OCI-LY3 (cell line): Measurements from ENCODE around the gene LITAFD.

Source experiments
- H2AFZ ChIP-seq: fragments of 200-600, 300-600 bp; shearing (Covaris generic); 2 replicates; pipeline ENCODE4 v1.6.0; 2014; ENCODE audit warnings: antibody characterized with exemption, low read depth, low read length
- H3K27ac ChIP-seq: fragments of 200-600, 300-600 bp; sonication (generic); 2 replicates; pipeline ENCODE4 v1.5.1; 2014; ENCODE audit warnings: mild to moderate bottlenecking, low read length, moderate library complexity, mixed read lengths
- H3K27me3 ChIP-seq: fragments of 200-600, 300-600 bp; sonication (generic); 2 replicates; pipeline ENCODE4 v1.6.1; 2014; ENCODE audit warnings: low read depth, low read length, mixed read lengths
- H3K36me3 ChIP-seq: fragments of 200-600, 300-600 bp; sonication (generic); replicated peaks from 2 replicates; pipeline ENCODE3; 2014; ENCODE audit warnings: low read depth, low read length, mixed read lengths
- H3K4me1 ChIP-seq: fragments of 300-600, 200-600 bp; sonication (generic); 2 replicates; pipeline ENCODE4 v1.6.1; 2014; ENCODE audit warnings: low read length, mixed read lengths
- H3K4me2 ChIP-seq: fragments of 200-600, 300-600 bp; sonication (generic); 2 replicates; pipeline ENCODE4 v1.6.1; 2014; ENCODE audit warnings: low read length, mixed read lengths
- H3K4me3 ChIP-seq: fragments of 300-600, 200-600 bp; sonication (generic); 2 replicates; pipeline ENCODE4 v1.5.1; 2014; ENCODE audit warnings: antibody characterized with exemption, mild to moderate bottlenecking, low read length, moderate library complexity
- H3K79me2 ChIP-seq: fragments of 300-600, 200-600 bp; shearing (Covaris generic); 2 replicates; pipeline ENCODE4 v1.6.1; 2014; ENCODE audit warnings: mild to moderate bottlenecking, low read length, mixed read lengths
- H3K9ac ChIP-seq: fragments of 300-600, 200-600 bp; shearing (Covaris generic); 2 replicates; pipeline ENCODE4 v1.6.0; 2014; ENCODE audit warnings: mild to moderate bottlenecking, low read length, moderate library complexity
- H3K9me3 ChIP-seq: fragments of 200-600, 300-600 bp; shearing (Covaris generic); 2 replicates; pipeline ENCODE4 v1.6.1; 2014; ENCODE audit warnings: low read length, mixed read lengths; ENCODE audit not compliant: insufficient read depth
- H4K20me1 ChIP-seq: fragments of 200-600, 300-600 bp; sonication (generic); 2 replicates; pipeline ENCODE4 v1.6.1; 2016; ENCODE audit warnings: low read length, mixed read lengths; ENCODE audit not compliant: insufficient read depth
- EZH2phosphoT487 ChIP-seq: fragments of 200-600 bp; shearing (Covaris generic); IDR thresholded peaks from 2 replicates; pipeline ENCODE4 v1.6.1; 2018; ENCODE audit warnings: antibody characterized with exemption, mixed run types, low read depth
- TF ChIP-seq, protein P1 (sequence below): fragments of 200-600, 300-600 bp; sonication (generic); IDR thresholded peaks from 2 replicates; pipeline ENCODE4 v1.5.1; 2014; ENCODE audit warnings: antibody characterized with exemption, low read length, low read depth

LITAFD gene

DNA sequence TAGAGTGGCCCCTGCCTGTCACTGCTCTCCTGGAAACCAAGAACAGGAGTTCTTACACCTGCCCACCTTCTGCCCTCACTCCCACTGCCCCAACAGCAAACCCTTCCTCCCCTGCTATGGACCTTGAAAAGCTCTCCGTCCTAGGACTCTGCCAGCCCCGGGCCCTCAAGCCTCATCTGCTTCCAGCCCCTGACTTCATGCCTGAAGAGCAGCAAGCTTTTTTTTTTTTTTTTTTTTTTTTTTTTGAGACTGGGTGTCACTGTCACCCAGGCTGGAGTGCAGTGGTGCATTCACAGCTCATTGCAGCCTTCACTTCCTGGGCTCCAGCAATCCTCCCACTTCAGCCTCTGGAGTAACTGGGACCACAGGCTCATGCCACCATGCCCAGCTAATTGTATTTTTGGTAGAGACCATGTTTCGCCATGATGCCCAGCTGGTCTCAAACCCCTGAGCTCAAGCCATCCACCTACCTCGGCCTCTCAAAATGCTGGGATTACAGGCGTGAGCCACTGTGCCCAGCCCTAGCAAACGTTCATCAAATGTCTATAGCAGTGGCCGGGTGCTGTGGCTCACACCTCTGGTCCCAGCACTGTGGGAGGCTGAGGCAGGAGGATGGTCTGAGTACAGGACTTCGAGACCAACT, 30.3 kb upstream of the LITAFD start:
- Histone ChIP-seq H3K9ac (no peak overlapping the region), H3K79me2 (no peaks in the 10 kb centered on the region), H3K27ac (no peak overlapping the region)

DNA sequence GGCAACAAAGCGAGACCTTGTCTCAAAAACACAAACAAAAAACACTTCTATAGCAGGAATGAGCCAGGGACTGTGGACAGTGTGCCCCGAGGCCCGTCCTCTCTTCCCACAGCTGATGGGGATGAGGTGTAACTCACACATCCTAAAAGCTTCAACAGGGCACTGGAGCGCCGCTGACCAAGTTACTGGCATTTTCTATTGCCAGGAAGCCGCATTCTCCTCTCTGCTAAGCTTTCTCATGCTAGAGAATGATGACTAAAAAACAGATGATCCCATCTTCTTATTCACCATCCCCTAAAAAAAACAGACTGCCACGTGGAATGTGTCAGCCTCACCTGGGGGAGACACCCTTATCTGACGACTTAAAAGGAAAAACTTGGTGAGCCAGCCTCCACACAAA, 29.6 kb upstream of the LITAFD start:
- Histone ChIP-seq H3K36me3 (peaks cover 68% of the 10 kb centered on the region), H3K79me2 (no peaks in the 10 kb centered on the region), H3K9me3 (no peaks in the 10 kb centered on the region), H3K4me1 (no peaks in the 10 kb centered on the region), H4K20me1 (peaks cover 4% of the 10 kb centered on the region; the same call in 1 of the 2 replicates), H3K4me2 (no peak overlapping the region), H3K27ac (no peak overlapping the region), H3K4me3 (no peak overlapping the region), H3K27me3 (no peaks in the 10 kb centered on the region), H2AFZ (no peak overlapping the region), H3K9ac (no peak overlapping the region)
- TF ChIP-seq EZH2phosphoT487 = no peak
- TF ChIP-seq, protein P1, sequence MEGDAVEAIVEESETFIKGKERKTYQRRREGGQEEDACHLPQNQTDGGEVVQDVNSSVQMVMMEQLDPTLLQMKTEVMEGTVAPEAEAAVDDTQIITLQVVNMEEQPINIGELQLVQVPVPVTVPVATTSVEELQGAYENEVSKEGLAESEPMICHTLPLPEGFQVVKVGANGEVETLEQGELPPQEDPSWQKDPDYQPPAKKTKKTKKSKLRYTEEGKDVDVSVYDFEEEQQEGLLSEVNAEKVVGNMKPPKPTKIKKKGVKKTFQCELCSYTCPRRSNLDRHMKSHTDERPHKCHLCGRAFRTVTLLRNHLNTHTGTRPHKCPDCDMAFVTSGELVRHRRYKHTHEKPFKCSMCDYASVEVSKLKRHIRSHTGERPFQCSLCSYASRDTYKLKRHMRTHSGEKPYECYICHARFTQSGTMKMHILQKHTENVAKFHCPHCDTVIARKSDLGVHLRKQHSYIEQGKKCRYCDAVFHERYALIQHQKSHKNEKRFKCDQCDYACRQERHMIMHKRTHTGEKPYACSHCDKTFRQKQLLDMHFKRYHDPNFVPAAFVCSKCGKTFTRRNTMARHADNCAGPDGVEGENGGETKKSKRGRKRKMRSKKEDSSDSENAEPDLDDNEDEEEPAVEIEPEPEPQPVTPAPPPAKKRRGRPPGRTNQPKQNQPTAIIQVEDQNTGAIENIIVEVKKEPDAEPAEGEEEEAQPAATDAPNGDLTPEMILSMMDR = no peak

More for the DNA sequence above, 30.3 kb upstream of the LITAFD start:
- Histone ChIP-seq H2AFZ (no peak overlapping the region), H3K4me2 (no peak overlapping the region), H3K4me1 (no peaks in the 10 kb centered on the region), H3K36me3 (peaks cover 72% of the 10 kb centered on the region), H4K20me1 (peaks cover 4% of the 10 kb centered on the region; the same call in 1 of the 2 replicates), H3K9me3 (no peaks in the 10 kb centered on the region), H3K27me3 (no peaks in the 10 kb centered on the region), H3K4me3 (no peak overlapping the region)
- TF ChIP-seq EZH2phosphoT487 = no peak
- TF ChIP-seq, protein P1 = no peak

DNA sequence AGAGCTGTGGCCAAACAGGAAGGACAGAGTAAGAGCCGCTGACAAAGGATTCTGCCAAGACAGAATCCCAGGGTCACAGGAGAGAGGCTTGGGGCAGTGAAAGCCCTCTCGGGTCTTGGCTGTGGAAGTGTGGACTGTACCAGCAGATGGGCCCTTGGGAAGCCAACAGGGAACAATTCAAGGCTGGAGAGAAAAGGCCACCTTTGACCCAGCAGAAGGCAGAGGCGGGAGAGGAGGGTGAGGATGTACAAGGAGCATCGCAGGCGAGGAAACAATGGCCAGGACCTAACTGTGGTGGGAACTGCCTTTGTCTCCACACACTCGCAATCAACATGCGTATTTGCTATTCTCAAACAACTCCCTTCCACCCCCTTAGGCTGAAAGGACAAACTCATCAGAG, 29.0 kb upstream of the LITAFD start:
- H3K27me3 ChIP-seq = no peaks in the 10 kb centered on the region
- peaks cover 5% of the 10 kb centered on the region; the same call in 1 of the 2 replicates for H4K20me1 ChIP-seq
- TF ChIP-seq, protein P1 = no peak
- TF ChIP-seq EZH2phosphoT487 = no peak
- H3K9me3 ChIP-seq = no peaks in the 10 kb centered on the region
- H3K9ac ChIP-seq = no peak overlapping the region
- H2AFZ ChIP-seq = no peak overlapping the region
- H3K4me3 ChIP-seq = no peak overlapping the region
- H3K27ac ChIP-seq = no peak overlapping the region
- H3K79me2 ChIP-seq = no peaks in the 10 kb centered on the region
- no peaks in the 10 kb centered on the region for H3K4me1 ChIP-seq
- H3K4me2 ChIP-seq = no peak overlapping the region
- H3K36me3 ChIP-seq = peaks cover 68% of the 10 kb centered on the region

DNA sequence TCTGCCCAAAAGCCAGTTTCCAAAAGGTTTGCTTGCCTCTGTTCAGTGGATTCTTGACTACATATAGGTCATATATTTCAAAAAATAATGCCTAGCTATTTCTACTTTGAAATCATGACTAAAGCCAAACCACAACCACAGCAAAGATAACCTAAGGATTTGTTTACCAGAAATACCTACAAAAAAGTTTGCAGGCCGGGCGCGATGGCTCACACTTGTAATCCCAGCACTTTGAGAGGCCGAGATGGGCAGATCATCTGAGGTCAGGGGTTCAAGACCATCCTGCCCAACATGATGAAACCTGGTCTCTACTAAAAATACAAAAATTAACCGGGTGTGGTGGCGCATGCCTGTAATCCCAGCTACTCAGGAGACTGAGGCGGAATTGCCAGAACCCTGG, 28.5 kb upstream of the LITAFD start:
- Histone ChIP-seq H2AFZ (no peak overlapping the region), H3K9ac (no peak overlapping the region), H3K79me2 (no peaks in the 10 kb centered on the region), H3K36me3 (peaks cover 69% of the 10 kb centered on the region), H3K27me3 (no peaks in the 10 kb centered on the region), H3K27ac (no peak overlapping the region), H3K4me2 (no peak overlapping the region), H3K9me3 (no peaks in the 10 kb centered on the region), H4K20me1 (peaks cover 10% of the 10 kb centered on the region; the same call in 1 of the 2 replicates), H3K4me3 (no peak overlapping the region), H3K4me1 (no peaks in the 10 kb centered on the region)
- no peak for TF ChIP-seq EZH2phosphoT487
- TF ChIP-seq, protein P1 = no peak
